C4-2B (cell line): ENCODE results near the gene MOGAT3.
A peak's percentile ranks its signal among the peaks of the same experiment; 100 is the strongest.

Experiments
- H3K27ac ChIP-seq: fragments of 450-650 bp; 2 replicates; pipeline ENCODE4 v1.5.1; 2017
- ZFX ChIP-seq: fragments of 450-650 bp; IDR thresholded peaks from 2 replicates; pipeline ENCODE4 v1.6.1; 2017
- TF ChIP-seq, protein P1 (sequence below): fragments of 450-650 bp; conservative IDR thresholded peaks from 2 replicates; pipeline ENCODE4 v1.5.1; 2017; ENCODE audit warnings: mild to moderate bottlenecking

Gene MOGAT3

GRCh38 chr7:101168412-101169049 is 32.3 kb downstream of the MOGAT3 start:
- H3K27ac ChIP-seq = no peak overlapping the region

GRCh38 chr7:101167645-101168411 is 33.0 kb downstream of the MOGAT3 start:
- no peak overlapping the region for H3K27ac ChIP-seq
- no peak for TF ChIP-seq ZFX
- TF ChIP-seq, protein P1, sequence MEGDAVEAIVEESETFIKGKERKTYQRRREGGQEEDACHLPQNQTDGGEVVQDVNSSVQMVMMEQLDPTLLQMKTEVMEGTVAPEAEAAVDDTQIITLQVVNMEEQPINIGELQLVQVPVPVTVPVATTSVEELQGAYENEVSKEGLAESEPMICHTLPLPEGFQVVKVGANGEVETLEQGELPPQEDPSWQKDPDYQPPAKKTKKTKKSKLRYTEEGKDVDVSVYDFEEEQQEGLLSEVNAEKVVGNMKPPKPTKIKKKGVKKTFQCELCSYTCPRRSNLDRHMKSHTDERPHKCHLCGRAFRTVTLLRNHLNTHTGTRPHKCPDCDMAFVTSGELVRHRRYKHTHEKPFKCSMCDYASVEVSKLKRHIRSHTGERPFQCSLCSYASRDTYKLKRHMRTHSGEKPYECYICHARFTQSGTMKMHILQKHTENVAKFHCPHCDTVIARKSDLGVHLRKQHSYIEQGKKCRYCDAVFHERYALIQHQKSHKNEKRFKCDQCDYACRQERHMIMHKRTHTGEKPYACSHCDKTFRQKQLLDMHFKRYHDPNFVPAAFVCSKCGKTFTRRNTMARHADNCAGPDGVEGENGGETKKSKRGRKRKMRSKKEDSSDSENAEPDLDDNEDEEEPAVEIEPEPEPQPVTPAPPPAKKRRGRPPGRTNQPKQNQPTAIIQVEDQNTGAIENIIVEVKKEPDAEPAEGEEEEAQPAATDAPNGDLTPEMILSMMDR = no peak

More at GRCh38 chr7:101168412-101169049, 32.3 kb downstream of the MOGAT3 start:
- TF ChIP-seq ZFX = no peak
- TF ChIP-seq, protein P1 = no peak

- H3K27ac ChIP-seq = no peak overlapping the region
- no peak for TF ChIP-seq ZFX
- TF ChIP-seq, protein P1 = no peak
Observed at GRCh38 chr7:101166909-101167644, 33.8 kb downstream of the MOGAT3 start.

DNA sequence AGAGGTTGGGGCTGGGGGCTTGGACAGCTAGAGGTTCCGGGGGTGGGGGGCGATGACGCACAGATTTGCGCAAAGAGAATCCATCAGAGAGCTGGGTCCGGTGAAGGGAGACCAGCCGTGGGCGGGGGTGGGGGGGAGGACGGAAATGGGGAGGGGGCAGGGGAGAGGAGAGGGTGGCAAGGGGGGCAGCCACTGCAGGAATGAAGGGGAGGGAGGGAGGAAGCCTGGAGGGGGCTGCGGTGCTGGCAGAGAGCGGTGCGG is 34.3 kb downstream of the MOGAT3 start:
- no peak overlapping the region for H3K27ac ChIP-seq
- TF ChIP-seq, protein P1 = no peak
- TF ChIP-seq ZFX = no peak

- no peak overlapping the region for H3K27ac ChIP-seq
- TF ChIP-seq, protein P1 = no peak
- TF ChIP-seq ZFX = no peak
Observed at GRCh38 chr7:101165958-101166647, 34.7 kb downstream of the MOGAT3 start.

- no peak for TF ChIP-seq ZFX
- TF ChIP-seq, protein P1 = no peak
- peak within 1 kb of the TSS; percentile 80 for H3K27ac ChIP-seq
Observed at GRCh38 chr7:101165075-101165957, 35.5 kb downstream of the MOGAT3 start, which contains the start of gene VGF. Gene VGF (minus strand): TSS chr7:101165569. CDS start chr7:101164843, 726 bp downstream.
